ENCODE results near the gene SPAG5.

The SPAG5 gene

DNA sequence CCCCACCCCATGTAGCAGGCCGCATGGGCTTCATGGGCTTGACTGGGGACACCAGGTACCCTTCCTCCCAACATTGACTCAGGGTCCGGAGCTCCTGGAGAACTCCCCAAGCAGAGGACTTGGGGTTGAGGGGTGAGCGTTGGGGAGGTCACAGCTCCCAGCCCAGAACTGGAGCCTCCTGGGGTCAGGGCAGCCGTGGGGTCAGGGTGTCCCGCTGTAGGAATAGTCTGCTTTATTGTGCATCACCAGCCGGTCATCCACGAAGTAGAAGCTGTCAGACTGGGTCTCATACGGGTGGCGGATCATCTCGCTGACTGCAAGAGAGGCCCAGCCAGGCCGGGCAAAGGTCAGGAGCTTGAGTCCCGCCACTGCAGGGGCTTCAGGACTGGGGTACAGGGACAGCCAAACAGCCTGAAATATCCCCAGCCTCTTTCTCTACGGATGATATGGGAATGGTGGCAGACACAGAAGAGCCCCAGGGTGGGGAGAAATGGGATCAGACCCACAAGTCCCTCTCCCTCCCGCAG lies 51.7 kb downstream of the SPAG5 start:
- no peak for DNase-seq (ENCODE audit: low spot score)

- no peak for DNase-seq (ENCODE audit: low spot score)
These were observed 52.9 kb downstream of the SPAG5 start for GRCh38 chr17:28545787-28546415.

GRCh38 chr17:28545141-28545503 lies 53.7 kb downstream of the SPAG5 start:
- DNase-seq (ENCODE audit: low spot score) = no peak

DNA sequence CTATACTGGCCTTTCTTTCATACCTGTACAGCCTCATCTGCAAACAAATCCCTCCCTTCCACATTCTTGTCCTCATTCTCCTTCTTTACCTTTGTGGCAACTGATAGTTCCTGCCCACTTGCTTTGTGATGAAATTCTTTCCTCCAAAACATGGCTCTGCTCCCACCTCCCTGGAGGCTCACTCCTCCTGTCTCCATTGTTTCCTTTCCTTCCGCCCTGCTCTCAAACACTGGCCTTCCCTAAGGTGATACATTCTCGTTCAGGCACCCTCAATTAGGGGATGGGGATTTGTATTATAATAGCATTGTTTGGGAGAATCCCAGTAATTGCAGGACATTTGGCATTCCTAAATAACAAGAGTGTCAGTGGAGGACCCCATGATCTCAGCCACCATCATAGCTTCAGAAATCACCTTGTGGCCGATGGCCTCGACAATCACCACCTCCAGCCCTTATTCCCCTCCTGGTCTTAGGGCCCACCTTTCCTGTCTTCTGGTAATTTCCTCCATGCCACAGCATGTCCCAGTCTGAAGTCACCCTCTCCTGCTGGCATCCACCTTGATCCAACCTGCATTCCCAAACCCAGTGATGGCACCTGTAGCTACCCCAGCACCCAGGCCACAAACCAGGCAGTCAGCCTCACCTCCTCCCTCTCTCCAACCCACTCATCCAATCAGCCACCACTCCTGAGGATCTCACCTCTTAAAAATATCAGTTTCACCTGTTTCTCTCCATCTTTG lies 54.3 kb downstream of the SPAG5 start:
- no peak for DNase-seq (ENCODE audit: low spot score)

GRCh38 chr17:28541439-28541838 lies 57.4 kb downstream of the SPAG5 start:
- no peak for DNase-seq (ENCODE audit: low spot score)

DNA sequence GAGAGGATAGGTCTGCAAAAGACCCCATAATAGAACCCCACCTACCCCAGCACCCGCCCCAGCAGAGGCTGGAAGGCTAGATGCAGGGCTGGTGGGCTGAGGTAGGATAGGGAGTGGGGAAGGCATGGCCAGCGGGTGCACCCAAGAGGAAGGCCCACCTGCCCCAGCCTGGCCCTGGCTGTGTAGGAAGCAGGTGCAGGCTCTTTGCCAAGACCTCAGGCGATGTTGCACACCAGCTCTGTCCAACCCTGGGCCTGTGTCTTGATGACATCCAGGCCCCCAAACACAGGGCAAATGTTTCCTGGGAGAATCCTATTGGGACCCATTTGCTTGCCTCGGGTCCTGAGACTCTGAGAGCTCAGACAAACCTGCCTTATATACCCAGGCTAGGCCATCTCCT lies 58.6 kb downstream of the SPAG5 start:
- no peak for DNase-seq (ENCODE audit: low spot score)

- no peak for DNase-seq (ENCODE audit: low spot score)
These were observed 60.4 kb downstream of the SPAG5 start for GRCh38 chr17:28538296-28538895.

DNA sequence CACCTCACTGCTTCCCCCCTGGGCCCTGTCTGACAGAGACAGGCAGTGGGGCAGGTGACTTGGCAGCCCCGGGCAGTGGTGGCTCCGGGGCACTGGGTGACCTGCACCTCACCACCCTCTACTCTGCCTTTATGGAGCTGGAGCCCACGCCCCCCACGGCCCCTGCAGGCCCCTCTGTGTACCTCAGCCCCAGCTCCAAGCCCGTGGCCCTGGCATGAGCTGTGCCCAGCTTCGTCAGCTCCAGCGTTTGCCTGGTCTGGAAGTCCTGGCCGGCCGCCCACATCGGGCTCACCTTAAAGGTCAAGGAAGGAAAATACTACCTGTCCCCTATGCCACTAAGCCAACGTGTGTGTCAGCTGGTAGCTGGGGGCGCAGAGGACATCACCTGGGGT lies 61.6 kb downstream of the SPAG5 start:
- DNase-seq (ENCODE audit: low spot score) = no peak

DNA sequence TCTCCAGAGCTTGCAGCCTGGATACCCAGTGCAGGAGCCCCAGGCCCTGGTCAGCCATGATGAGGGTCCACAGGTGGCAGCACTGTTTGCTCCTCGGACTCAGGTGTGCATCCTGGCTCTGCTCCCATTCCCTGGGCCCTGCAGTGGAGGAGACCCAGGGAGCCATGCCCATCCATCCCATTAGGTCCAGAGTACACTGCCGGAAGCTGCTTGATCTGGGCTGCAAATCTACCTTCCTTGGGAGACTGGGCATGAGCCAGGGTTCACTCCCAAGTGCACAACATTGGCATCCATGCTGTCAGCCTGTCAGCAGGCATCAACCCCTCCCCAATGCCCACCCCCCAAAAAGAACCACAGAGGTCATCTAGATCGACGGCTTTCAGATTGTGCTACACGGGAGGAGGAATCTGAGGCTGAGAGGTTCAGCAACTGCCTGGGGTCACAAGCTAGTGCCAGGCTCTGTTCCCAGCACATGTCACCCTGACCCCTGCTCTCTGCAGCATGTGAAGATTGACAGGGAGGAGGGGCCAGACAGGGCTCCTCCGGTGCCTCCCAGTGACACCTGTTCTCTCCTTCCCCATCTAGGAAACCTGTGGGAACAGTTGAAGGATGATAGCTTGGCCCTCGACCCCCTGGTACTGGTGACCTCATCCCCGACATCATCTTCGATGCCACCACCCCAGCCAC lies 62.1 kb downstream of the SPAG5 start:
- DNase-seq (ENCODE audit: low spot score) = no peak

DNA sequence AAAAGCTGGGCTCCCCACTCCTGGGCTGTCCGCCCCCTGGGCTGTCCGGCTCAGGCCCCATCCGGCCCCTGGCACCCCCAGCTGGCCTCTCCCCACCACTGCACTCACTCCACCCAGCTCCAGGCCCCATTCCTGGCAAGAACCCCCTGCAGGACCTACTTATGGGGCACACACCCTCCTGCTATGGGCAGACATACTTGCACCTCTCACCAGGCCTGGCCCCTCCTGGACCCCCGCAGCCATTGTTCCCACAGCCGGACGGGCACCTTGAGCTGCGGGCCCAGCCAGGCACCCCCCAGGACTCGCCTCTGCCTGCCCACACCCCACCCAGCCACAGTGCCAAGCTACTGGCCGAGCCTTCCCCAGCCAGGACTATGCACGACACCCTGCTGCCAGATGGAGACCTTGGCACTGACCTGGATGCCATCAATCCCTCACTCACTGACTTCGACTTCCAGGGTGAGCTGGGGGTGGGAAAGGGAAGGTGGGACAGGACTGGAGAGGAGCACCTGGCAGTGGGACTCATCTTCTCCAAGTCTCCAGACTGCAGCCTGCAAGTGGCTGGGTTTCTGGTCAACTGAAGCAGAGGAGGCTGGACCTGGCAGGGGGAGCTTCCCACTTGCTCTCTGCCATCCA lies 64.0 kb downstream of the SPAG5 start:
- no peak for DNase-seq (ENCODE audit: low spot score)

- DNase-seq (ENCODE audit: low spot score) = no peak
These were observed 65.6 kb downstream of the SPAG5 start for GRCh38 chr17:28533091-28533807.

DNA sequence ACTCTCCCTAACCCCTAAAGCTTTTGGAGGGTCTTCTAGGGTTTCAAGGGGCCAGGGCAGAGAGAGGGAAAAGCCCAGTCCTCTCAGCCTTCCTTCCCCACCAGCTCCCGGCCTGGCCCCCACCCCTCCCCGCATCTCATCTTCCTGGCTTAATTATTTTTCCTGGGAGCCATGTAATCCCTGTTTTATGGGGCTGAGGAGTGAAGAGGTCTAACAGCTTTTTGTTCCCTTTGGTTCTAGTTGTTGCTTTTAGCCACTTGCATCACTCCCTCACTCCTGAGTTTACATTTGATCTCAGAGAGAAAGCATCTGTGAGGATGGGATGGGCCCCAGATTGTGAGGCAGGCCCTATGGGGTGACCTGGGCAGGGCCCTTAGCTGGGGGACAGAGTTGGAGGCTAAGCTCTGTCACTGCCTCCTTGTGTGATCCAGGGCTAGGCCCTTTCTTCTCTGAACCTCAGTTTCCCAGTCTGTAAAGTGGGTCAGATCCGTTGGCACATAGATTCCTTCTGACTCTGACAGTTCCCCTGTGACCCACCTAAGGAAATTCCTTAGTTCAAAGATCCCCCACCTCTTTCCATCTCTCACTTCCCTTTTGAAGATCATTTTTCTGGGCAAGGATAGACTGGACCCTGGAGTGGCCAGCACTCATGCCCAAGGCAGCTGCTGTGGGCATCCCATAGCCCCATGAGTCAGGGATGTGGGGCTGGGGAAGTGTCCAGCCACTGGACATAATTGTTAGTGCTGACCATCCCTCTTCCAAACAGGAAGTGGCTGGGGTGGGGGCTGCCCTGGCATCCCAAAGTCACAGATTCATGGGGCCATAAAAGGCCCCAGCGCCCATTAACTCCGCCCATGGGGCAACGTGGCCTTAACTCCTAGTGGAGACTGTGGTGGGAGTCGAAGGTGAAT lies 66.5 kb downstream of the SPAG5 start:
- no peak for DNase-seq (ENCODE audit: low spot score)

DNA sequence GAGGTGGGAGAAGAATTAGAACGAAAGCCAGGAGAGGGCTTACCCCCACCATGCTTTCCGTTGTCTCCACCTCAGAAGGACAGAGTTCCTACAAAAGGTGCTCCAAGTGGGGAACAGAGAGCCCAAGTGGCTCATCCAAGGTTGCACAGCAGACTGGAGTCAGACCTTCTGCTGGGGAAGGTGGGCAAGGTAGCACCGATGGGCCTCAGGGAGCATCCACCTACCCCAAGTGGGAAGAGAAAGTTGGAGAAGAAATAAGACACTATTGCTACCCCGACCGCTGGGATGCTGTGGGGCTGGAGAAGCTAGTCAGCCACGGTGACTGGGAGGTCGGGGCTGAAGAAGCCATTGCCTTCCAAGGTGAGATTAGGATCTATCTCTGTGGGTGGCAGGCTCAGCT lies 67.9 kb downstream of the SPAG5 start:
- DNase-seq (ENCODE audit: low spot score) = no peak

DNA sequence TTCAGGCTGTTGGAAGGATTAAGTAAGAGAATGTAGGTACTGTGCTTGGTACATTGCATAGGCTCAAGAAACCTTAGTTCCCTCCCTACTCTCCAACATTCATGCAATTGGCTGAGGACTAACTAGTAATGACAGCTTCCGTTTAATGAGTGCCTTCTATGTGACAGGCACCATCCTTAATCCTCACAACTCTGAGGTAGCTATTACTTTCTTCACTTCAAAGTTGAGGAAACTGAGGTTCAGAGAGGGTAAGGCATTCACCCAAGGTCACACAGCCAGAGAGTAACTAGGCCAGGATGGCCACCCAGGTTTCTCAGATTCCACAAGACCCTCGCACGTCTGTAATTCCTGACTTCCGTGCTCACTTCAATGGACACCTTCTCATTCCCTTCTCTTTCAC lies 68.6 kb downstream of the SPAG5 start:
- no peak for DNase-seq (ENCODE audit: low spot score)

GRCh38 chr17:28529013-28529400 lies 69.8 kb downstream of the SPAG5 start:
- DNase-seq (ENCODE audit: low spot score) = no peak

- DNase-seq (ENCODE audit: low spot score) = no peak
These were observed 70.4 kb downstream of the SPAG5 start for GRCh38 chr17:28528327-28529012.

DNA sequence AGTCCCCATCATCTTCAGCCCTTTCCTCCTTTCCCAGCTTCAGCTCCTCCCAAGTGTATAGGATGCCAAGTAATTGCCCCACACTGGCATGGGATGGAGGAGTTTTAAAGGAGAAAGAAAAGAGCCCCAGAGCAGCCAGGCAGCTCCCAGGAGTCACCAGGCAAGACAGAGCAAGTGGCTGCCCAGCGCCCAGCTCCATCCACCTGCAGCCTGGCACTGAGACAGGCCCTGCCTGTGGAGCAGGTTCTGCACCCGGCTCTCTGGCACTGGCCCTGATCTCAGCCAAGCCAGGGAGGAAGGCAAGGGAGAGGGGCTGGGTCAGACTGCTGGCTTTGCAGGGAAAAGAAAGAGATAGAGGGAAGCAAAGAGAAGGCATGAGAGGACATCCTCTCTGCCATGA lies 71.0 kb downstream of the SPAG5 start:
- DNase-seq (ENCODE audit: low spot score) = no peak

All from germinal center (tissue), 1 donor.